HG03196 (cell line): ENCODE data around the gene FBXW4.

Experiments used
- ATAC-seq: cut with Tn5 transposase; IDR thresholded peaks from one replicate; pipeline ENCODE4 v1.9.1; 2021; ENCODE audit not compliant: unreplicated experiment

The FBXW4 gene

DNA sequence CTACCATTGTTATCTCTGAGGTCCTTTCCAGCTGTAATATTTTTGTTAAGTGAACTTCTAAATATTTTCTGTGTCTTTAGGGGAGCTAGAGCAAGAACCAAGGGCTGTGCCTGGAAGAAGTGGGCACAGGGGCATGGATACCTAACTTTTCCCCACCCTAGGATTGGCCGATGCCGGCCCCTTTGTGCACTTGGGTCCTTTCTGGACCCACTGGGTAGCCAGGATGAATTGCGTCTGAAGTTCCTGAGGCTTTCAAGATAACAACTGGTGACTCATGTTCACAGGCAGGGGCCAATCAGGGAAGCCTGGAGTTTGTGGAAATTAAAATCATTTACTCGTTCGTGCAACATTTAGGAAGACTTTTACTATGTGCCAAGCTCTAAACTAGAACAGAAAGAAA, 106.1 kb downstream of the FBXW4 start:
- no peak for ATAC-seq

DNA sequence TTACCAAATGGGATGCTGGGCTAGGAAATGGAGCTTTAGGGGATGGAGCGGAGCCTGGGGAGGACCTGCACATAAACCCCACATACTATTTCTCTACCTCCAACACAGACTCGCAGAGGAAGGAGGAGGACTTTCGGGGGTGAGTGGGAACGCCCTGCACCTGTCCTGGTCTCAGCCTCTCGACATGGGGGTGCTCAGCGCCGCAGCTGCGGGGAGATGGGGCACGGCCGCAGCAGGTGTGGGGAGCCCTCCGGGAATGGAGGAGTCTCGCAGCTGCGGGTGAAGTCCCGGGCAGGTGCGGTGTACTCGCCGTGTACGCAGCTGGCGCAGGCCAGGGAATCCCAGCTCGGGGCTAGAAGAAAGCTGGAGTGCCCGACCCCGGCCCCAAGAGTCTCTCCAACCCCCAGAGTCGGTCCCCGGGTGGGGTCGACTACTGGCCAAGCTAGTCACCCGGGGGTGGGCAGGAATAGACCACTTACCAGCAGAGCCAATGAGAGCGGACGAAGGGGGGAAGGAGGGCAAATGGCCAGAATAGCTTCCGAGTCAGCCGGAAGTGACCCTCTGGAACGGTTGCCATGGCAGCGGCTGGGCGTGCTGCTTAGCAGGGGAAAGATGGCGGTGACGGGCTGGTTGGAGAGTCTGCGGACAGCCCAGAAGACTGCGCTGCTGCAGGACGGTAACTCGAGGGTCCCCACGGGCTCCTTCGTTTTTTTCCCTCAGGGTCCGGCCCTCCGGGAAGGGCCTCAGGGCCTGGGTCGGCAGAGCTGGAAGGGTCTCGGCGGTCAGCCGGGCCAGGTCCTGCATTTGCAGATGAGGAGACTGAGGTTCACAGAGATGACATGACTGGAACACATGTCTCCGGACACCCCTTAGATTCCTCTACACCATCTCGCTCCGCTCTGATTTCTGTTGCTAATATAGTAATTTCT, 107.0 kb downstream of the FBXW4 start, which contains the start of the genes DPCD and POLL:
TSS of gene DPCD (plus strand) at position 597 of the 929 bp plus-strand sequence. CDS start at position 613, 16 bp downstream.
TSS of gene POLL (minus strand) at position 533 of the 929 bp plus-strand sequence. CDS start 897 bp downstream, outside the sequence.
- peak; percentile 89 for ATAC-seq

DNA sequence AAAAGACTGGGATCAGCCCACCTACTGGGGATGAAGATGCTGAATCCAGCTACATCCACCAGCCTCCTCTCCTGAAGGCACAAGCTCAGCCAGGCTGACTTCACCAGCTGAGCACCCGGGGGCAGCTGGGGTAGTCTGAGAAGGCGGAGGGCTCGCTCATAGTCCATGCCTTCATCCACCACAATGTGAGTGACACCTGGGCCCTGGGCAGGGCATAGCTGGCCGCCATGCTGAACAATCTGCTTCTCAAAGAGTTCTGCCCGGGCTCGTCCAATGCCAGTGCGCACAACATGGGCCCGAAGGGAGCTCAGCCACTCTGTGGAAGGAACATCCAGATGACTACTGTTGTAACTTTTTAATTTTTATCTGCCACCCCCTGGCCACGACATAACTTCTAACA, 109.1 kb downstream of the FBXW4 start:
- ATAC-seq = no peak

DNA sequence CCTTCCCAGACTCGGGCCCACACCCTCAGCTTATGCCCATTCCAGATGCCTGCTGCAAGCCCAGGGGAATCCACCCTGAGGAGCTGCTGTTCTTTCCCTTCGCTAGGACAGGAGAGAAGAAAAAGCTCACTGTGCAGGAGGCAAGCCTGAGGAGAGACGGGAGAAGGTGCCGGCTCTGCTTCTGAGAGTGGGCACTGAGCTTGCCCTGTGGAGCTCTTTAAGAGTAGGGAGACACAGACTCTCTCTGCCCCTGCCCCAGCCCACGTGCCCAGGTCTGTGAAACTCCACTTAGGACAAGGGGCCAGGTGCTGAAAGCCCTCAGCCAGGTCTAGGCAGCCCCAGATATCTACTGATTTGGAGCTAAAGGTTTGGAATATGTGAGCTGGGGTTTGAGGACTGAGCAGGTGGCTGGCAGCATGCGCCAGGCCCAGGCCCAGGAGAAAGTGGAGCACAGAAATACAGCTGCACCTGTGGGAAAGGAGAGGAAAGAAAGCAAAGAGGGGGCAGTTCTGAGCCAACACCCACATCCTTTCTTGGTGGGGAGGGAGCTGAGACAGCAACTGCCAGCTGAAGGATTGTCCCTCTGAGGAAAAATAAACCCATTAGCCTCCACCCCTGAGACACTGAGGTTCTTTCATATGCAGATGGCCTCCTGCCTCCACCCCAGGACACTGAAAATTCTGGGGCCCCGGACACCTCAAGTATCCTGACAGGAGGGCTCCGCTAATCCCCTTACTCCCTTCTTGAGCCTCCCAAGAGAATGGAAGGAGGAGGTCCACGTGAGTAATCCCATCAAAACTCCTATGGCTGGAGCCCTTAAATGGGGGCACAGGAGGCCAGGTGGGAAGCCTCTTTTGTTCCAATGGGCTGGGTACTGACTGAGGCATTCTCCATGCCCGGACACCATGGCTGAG, 114.2 kb downstream of the FBXW4 start:
- ATAC-seq = no peak

DNA sequence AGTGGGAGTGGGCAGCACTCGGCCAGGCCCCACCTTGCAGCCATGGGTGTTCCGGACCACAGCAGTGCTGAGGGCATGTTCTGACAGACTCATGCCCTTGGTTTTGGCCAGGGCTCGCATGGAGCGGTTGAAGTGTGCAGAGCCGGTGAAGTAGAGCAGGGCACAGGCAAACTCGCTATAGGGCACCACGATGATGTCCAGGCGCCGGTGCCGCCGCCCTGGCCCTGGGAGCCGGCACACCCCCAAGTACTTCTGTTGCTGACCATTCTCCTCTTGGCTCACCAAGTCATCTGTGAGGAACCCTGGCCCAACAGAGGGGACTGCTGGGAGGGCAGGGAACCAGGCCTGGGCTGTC, 115.5 kb downstream of the FBXW4 start:
- no peak for ATAC-seq

DNA sequence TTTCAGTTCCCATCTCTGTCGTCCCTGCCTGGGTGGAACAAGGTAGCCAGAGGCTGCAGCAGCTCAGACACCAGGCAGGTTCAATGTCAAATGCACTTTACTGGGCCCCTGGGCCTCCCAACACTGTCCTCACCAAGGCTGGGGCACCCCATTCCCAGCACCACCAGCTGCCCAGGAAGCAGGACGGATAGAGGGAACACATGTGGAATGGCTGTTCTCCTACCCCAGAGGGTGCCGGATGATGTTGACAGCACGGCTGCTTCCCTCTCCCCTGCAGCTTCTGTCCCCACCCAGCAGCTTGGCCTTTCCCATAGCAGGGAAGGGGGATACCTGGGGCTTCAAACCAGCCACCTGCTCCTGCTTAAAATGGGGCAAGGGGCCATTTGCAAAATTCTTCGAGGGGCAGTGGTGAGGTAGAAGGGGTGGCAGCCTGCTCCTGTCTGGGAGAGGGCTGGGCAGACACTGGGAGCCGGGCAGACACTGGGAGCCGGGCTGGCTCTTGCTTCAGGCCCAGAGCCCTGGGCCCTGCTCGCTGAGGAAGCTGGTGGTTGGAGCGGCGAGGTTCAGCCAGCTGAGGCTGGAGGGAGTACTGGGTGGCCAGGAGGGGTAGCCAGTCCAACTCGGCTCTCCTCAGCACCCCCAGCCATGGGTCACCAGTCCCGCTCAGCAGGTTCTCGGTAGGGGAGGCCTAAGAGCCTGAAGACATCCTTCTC, 116.0 kb downstream of the FBXW4 start:
- ATAC-seq = no peak

DNA sequence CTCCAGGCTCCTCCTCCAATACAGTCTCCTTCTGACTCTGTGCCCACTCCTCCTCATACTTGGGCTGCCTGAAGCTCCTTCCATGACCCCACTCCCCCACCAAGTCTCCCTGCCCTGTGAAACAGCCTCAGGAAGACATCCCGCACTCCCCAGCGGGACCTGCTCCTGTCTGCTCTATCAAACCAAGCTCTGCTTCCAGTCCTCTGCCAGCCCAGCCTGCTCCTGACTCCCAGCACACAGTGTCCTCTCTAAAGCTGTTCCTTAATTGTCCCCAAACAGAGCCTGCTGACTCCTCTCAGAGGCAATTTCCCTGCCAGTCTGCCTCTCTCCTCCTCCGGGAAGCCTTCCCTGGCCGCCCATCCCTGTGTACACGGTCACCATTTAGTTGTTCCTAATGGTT, 116.8 kb downstream of the FBXW4 start:
- no peak for ATAC-seq

DNA sequence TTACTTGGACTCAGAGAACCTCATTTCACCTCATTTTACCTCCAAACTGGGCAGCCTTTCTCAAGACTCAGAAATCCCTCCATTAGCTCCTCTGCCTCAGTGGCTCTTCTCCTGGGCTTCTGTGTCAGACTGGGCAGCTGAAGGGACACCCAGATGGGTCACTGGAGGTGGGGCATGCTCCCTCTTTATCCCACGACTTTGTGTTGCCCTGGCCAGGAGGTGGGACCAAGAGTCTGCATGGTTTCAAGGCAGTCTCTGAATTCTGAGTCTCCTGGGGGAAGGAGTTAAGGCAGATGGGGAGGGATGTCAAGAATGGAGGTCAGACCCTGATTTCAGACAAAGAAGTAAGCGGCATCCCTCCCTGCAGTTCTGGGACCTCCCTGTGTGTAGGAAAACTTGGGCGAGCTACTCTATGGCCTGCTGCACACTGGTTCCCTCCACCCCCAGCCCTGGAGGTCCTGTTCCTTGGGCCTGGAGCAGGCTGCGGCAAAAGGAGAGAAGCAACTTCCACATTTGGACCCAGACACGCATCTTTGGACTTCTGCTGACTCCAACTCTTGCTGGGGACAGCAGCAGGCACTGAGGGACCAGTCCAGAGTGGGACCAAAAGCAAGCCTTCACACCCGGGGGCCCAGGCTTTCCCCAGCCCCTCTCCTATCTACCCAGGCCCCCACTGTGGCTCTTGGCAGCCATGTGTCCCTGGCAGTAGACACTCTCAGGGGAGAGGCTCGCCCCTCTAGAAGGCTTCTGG, 117.7 kb downstream of the FBXW4 start:
- ATAC-seq = no peak

DNA sequence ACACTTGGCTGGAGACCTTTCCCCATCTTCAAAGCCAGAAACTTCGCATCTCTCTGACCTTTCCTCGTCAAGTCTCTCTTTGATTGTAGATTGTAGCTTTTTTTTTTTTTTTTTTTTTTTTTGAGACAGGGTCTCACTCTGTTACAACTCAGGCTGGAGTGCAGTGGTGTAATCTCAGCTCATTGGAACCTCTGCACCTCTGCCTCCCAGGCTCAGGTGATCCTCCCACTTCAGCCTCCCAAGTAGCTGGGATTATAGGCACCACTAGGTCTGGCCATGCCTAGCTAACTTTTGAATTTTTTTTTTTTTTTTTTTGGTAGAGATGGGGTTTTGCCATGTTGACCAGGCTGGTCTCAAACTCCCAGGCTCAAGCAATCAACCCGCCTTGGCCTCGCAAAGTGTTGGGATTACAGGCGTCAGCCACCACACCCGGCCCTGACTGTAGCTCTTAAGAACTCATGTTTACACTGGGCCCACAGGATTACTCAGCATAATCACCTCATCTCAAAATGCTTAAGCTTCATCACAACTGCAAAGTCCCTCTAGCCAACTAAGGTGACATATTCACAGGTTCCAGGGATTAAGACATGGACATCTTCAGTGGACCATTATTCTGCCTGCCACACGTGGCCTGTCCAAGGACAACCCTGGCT, 118.6 kb downstream of the FBXW4 start:
- no peak for ATAC-seq

DNA sequence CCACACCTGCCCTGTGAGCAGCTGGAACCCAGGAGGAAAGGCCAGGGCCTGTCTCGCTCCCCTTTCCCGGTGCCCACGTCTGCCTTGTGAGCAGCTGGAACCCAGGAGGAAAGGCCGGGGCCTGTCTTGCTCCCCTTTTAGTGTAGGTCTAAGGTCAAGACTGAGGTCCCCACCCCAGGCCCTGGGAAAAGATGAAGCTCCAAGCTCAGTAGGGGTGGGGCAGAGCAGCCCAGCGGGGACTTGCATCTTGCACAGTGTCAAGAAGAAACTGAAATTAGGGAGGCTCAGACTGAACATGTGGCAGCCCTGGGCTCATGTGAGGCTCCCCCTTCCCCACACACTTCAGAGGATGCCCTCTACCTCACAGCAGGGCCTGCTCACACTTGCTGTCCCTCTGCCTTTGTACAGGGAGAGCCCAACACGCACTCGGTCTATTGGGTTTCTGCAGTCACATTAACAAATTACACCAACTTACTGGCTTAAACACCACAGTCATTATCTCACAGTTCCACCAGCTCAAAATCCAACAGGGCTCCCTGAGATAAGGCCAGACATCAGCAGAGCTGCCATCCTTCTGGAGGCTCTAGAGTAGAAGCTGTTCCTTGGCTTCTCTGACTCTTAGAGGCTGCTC, 119.3 kb downstream of the FBXW4 start:
- no peak for ATAC-seq

DNA sequence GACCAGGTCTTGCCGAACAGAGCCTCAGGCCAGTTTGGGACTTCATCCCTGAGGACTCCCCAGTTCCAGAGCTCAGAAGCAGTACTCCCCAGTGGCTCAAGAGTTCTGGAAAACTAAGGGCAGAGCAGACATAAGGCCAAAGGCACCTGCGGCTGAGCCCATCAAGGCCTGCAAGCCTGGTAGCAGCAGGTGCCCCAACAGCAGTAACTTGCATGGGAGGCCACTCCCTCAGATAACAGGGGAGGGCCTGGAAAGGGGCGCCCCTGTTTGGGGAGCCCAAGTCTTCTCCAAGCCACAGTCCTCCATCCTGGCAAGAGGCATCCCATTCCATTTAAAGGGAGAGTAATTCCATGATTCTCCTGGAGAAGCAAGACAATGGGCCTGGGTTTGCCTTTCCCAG, 119.9 kb downstream of the FBXW4 start:
- no peak for ATAC-seq

DNA sequence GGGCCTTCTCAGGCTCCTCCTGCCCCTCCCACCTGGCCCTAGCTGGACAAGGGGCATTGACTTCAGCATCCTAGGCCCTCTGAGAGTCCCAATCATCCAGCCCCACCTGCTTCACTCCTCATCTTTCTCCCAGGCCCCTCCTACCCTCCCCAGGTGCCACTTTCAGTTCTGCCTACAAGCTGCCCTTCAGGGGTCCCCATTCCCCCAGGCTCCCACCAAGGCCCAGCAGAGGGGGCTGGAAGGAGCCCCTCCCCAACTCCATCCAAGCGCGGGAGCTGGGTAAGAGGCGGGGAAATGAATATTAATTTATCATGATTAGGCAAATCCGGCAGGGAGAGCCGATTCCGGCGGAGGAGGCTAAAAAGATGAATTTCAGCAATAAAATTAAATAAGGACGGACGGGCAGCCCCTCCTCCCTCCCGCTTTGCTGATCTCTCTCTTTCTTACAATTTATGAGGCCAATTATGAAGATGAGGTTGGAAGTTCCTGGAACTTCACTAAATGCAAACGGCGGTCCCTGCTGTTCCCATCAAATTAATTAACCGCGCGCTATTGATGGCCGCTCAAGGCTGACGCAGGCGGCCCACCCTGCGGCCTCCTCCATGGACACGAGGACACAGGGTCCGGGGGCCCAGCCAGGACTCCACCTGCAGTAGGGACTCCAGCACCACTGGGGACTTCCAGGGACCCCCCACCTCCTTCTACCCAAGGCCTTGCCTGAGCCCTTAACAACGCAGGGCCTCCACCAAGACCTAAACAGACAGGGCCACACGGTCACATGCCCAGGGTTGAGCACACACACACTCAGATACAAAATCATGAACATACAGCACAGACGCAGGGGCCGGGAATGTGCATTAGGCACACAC, 120.9 kb downstream of the FBXW4 start:
- no peak for ATAC-seq

DNA sequence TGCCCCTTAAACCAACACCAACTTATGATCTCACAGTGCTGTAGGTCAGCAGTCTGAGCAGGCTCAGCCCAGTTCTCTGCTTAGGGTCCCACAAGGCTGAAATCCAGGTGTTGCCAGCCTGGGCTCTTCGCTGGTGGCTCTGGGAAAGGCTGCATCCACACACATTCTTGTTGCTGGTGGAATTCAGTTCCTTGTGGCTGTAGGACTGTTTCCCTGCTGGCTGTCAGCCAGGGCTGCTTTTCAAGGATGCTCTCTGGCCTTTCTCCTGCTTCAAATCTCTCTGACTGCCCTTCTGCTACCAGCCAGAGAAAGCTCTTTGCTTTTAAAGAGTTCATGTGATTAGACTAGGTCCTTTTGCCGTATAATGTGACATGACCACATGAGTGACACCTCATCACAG, 122.2 kb downstream of the FBXW4 start:
- no peak for ATAC-seq

DNA sequence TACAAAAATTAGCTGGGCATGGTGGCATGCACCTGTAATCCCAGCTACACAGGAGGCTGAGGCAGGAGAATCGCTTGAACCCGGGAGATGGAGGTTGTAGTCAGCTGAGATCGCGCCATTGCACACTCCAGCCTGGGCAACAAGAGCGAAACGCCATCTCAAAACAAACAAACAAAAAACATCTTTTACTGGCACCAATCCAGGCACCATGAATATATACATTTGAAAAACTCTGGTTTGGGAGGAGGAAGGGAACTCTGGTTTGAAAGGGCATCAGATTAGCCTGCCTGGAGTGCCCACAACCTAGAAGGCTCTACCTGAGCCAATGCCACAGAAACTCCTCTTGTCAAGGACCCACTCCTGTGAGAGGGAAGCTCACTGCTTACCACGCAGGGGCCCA, 122.8 kb downstream of the FBXW4 start:
- no peak for ATAC-seq

DNA sequence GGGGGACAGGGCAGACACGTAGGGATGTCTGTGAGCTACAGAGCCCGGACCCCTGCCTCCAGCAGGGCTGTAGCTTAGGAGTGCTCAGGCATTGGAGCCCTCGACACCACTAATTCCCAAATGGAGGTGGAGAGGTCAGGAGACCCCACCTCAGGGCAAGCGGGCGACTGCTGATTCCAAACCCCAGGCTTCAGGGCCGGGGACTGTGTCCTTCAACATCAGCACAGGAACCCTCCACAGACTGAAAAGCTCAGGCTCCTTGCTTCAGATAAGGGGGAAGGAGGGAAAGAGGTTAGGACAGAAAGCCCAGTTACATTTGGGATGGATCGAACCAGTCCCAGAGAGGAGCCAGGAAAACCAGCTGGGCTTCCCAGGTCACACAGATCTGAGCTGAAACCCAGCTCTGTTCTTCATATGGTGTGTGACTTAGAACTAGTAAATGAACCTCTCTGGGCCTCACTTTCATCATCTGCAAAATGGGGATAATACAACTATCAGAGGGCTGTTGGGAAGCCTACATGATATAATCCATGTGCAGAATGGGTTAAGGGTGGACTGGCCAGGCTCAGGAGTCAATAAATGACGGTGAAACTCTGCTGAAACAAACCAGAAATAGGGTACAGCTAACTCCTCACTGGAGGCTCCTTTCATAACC, 123.6 kb downstream of the FBXW4 start:
- ATAC-seq = no peak

DNA sequence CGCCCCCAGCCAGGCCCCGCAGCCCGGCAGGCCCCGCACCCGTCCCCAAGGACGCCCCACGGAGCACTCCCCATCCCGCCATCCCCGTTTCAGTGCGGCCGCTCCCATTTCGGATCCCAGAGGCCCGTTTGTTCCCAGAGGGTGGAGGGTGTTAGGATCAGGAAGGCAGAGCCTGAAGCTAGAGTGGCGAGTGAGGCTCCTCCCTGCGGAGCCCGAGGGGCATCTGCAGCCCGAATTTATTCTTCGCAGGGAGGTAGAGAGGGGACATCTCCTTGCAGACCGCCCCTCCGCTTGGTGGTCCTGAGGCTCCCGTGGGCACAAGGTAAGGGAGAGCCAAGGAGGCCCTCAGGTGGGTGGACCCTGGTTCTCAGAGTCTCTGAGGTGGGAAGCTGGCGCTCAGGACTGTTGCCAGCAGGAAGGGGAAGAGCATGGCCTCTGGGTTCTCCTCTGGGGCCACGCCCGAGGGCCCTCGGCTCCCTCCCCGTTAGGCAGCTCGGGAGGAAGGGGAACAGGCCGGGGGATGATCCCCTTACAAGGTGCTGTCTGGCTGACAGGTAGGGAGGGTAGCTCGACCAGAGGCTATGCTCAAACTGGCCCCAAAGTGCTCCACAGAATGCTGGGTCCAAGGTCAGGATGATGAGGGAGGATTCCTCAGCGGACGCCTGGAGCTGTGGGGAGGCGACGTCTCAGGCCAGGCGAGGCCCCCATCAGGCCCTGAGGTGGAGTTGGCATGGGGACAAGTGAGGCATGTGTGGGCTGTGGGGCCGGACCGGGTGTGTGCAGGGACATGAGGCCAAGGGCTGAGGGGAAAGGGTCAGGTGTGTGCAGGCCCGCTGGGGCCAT, 124.3 kb downstream of the FBXW4 start:
- ATAC-seq = peak; percentile 21
